Measurements from ENCODE around the gene NSUN3.

DNA sequence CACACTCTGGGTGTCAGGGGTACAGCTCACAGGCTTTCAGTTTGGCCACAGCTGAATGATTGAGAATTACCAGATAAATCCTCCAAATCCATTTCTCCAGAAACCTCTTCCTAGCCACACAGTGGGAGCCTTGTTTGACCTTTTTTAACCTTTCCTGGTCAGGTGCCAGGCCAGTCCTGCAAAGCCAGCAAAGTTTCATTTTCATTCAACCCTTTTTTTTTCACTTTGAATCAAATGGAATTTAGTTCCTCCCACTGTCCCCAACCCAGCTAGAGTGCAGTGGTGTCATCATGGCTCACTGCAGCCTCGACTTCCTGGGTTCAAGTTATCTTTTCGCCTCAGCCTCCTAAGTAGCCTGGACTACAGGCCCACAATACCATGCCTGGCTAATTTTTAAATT lies 67.8 kb downstream of the NSUN3 start:
- TF ChIP-seq, protein P1, sequence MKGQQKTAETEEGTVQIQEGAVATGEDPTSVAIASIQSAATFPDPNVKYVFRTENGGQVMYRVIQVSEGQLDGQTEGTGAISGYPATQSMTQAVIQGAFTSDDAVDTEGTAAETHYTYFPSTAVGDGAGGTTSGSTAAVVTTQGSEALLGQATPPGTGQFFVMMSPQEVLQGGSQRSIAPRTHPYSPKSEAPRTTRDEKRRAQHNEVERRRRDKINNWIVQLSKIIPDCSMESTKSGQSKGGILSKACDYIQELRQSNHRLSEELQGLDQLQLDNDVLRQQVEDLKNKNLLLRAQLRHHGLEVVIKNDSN (IDR thresholded peaks at IDR 0.05; ENCODE audit: borderline replicate concordance, low read depth), result no peak
- TF ChIP-seq RAD21 (IDR thresholded peaks at IDR 0.05; ENCODE audit: low read length) (no peak), GABPA (IDR thresholded peaks at IDR 0.05; ENCODE audit: low read depth) (no peak), EP300 (IDR thresholded peaks at IDR 0.05; ENCODE audit: borderline replicate concordance in 1 of 2, low read depth in 1 of 2, low read length in 1 of 2) (no peak), SMC3 (IDR thresholded peaks at IDR 0.05; ENCODE audit: low read depth, low read length) (no peak), JUND (IDR thresholded peaks at IDR 0.05) (no peak)
- TF ChIP-seq, protein P2, sequence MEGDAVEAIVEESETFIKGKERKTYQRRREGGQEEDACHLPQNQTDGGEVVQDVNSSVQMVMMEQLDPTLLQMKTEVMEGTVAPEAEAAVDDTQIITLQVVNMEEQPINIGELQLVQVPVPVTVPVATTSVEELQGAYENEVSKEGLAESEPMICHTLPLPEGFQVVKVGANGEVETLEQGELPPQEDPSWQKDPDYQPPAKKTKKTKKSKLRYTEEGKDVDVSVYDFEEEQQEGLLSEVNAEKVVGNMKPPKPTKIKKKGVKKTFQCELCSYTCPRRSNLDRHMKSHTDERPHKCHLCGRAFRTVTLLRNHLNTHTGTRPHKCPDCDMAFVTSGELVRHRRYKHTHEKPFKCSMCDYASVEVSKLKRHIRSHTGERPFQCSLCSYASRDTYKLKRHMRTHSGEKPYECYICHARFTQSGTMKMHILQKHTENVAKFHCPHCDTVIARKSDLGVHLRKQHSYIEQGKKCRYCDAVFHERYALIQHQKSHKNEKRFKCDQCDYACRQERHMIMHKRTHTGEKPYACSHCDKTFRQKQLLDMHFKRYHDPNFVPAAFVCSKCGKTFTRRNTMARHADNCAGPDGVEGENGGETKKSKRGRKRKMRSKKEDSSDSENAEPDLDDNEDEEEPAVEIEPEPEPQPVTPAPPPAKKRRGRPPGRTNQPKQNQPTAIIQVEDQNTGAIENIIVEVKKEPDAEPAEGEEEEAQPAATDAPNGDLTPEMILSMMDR (IDR thresholded peaks at IDR 0.05), result no peak
